ENCODE measurements around the gene KIF25.

DNA sequence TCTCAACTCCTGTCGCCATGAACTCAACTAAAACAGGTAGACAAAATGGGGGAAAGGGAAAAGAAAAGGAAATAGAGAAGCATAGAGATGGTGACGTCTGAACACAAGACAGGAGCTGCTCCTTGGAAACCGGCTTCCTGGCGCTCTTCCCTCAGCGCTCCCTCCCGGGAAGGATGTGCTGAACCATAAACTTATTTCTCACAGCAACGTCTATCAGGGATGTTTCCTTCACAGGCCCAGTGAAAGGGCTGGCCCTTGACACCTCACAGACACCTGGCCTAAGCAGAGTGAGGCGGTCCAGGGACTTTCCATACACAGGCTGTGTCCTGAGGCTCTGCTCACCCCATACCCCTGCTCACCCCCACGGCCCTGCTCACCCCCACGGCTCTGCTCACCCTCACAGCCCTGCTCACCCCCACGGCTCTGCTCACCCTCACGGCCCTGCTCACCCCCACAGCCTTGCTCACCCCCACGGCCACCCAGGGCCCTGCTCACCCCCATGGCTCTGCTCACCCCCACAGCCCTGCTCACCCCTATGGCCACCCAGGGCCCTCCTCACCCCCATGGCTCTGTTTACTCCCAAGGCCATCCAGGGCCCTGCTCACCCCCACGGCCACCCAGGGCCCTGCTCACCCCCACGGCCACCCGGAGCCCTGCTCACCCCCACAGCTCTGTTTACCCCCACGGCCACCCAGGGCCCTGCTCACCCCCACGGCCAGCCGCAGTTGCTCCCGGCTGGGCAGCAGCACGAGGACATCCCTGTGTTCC, 80.9 kb downstream of the KIF25 start:
- TF ChIP-seq, protein P1, sequence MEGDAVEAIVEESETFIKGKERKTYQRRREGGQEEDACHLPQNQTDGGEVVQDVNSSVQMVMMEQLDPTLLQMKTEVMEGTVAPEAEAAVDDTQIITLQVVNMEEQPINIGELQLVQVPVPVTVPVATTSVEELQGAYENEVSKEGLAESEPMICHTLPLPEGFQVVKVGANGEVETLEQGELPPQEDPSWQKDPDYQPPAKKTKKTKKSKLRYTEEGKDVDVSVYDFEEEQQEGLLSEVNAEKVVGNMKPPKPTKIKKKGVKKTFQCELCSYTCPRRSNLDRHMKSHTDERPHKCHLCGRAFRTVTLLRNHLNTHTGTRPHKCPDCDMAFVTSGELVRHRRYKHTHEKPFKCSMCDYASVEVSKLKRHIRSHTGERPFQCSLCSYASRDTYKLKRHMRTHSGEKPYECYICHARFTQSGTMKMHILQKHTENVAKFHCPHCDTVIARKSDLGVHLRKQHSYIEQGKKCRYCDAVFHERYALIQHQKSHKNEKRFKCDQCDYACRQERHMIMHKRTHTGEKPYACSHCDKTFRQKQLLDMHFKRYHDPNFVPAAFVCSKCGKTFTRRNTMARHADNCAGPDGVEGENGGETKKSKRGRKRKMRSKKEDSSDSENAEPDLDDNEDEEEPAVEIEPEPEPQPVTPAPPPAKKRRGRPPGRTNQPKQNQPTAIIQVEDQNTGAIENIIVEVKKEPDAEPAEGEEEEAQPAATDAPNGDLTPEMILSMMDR (IDR thresholded peaks at IDR 0.05) = no peak
- no peak for TF ChIP-seq POLR2A (IDR thresholded peaks at IDR 0.05)
- no peak for TF ChIP-seq POLR2AphosphoS5 (IDR thresholded peaks at IDR 0.05; ENCODE audit: insufficient read depth in 1 of 2, low read depth in 1 of 2)

All from vagina (tissue), 2 donors.